HG02763 (cell line): ENCODE results near the gene PNKP.

Experiments
- ATAC-seq: cut with Tn5 transposase; IDR thresholded peaks from one replicate; pipeline ENCODE4 v1.9.1; 2021; ENCODE audit warnings: mild to moderate bottlenecking, moderate library complexity; ENCODE audit not compliant: unreplicated experiment

PNKP gene

GRCh38 chr19:49847731-49848696 is 19.4 kb downstream of the PNKP start:
- no peak for ATAC-seq

GRCh38 chr19:49846408-49846807 is 21.0 kb downstream of the PNKP start:
- no peak for ATAC-seq

GRCh38 chr19:49845414-49845813 is 22.0 kb downstream of the PNKP start:
- ATAC-seq, result no peak

- ATAC-seq, result no peak
Measured at GRCh38 chr19:49844138-49845095, 23.0 kb downstream of the PNKP start.

- no peak for ATAC-seq
Measured at GRCh38 chr19:49843265-49843664, 24.1 kb downstream of the PNKP start.

GRCh38 chr19:49840736-49841249 is 26.6 kb downstream of the PNKP start:
- ATAC-seq, result no peak

GRCh38 chr19:49840321-49840720 is 27.1 kb downstream of the PNKP start:
- ATAC-seq, result no peak

- ATAC-seq, result no peak
Measured at GRCh38 chr19:49839713-49840112, 27.7 kb downstream of the PNKP start.

- no peak for ATAC-seq
Measured at GRCh38 chr19:49838885-49839588, 28.3 kb downstream of the PNKP start.

GRCh38 chr19:49837425-49837824 is 30.0 kb downstream of the PNKP start:
- ATAC-seq, result no peak

- ATAC-seq, result no peak
Measured at GRCh38 chr19:49837009-49837310, 30.4 kb downstream of the PNKP start.

GRCh38 chr19:49836176-49837008 is 31.0 kb downstream of the PNKP start:
- ATAC-seq, result no peak

- ATAC-seq, result no peak
Measured at GRCh38 chr19:49835562-49835961, 31.8 kb downstream of the PNKP start.

- no peak for ATAC-seq
Measured at GRCh38 chr19:49833599-49833998, 33.8 kb downstream of the PNKP start.

GRCh38 chr19:49832556-49832955 is 34.8 kb downstream of the PNKP start:
- ATAC-seq, result no peak

GRCh38 chr19:49831592-49831991 is 35.8 kb downstream of the PNKP start:
- ATAC-seq, result no peak

- ATAC-seq, result no peak
Measured at GRCh38 chr19:49830766-49831165, 36.6 kb downstream of the PNKP start.

- no peak for ATAC-seq
Measured at GRCh38 chr19:49829721-49830120, 37.7 kb downstream of the PNKP start.

GRCh38 chr19:49829200-49829599 is 38.2 kb downstream of the PNKP start:
- ATAC-seq, result no peak

- ATAC-seq, result no peak
Measured at GRCh38 chr19:49827034-49827433, 40.3 kb downstream of the PNKP start.
